T-helper 2 cell (primary cell): Measurements from ENCODE around the gene OR5AP2.
A peak's percentile ranks its signal among the peaks of the same experiment; 100 is the strongest.
"Not testable (repeated sequence)": the region's sequence is repeated elsewhere in the genome, so short reads cannot be mapped to it uniquely, and the experiment has no call there.

Experiments
- DNase-seq, 5 experiments: peaks; one replicate each; pipeline versions ENCODE4 v3.0.0 to v3.0.0-alpha.2; 2012 to 2022
- total RNA-seq, 2 donors: gene quantifications; one replicate each; lab custom pipeline; 2026; lab: John Stamatoyannopoulos, UW

The OR5AP2 gene
- total RNA-seq: 0 reads per million in 2 donors

- DNase-seq: no peak
Observed at GRCh38 chr11:56642339-56642738, at the start of gene OR5AP2. TSS of gene OR5AP2 (minus strand) at chr11:56642439. CDS start at chr11:56642439, 0 bp downstream.

- DNase-seq: not testable (repeated sequence)
Observed at GRCh38 chr11:56691179-56691578, 48.9 kb upstream of the OR5AP2 start.

GRCh38 chr11:56688554-56689100 lies 46.4 kb upstream of the OR5AP2 start:
- no peak for DNase-seq

GRCh38 chr11:56670984-56671383 lies 28.7 kb upstream of the OR5AP2 start:
- DNase-seq: no peak

GRCh38 chr11:56663386-56663785 lies 21.1 kb upstream of the OR5AP2 start, which contains the start of gene OR5AR1:
TSS of gene OR5AR1 (plus strand) at chr11:56663686. CDS start at chr11:56663686, 0 bp downstream.
- DNase-seq: no peak

- no peak for DNase-seq
Observed at GRCh38 chr11:56659755-56660154, 17.5 kb upstream of the OR5AP2 start.

- DNase-seq: no peak
Observed at GRCh38 chr11:56637500-56637899, 4.7 kb downstream of the OR5AP2 start.

- no peak for DNase-seq
Observed at GRCh38 chr11:56636861-56637260, 5.4 kb downstream of the OR5AP2 start.

GRCh38 chr11:56632329-56632728 lies 9.9 kb downstream of the OR5AP2 start:
- DNase-seq: no peak

GRCh38 chr11:56625946-56626345 lies 16.3 kb downstream of the OR5AP2 start:
- no peak for DNase-seq

GRCh38 chr11:56624661-56625110 lies 17.6 kb downstream of the OR5AP2 start:
- peak in 1 of 5 experiments; percentile 2 for DNase-seq

GRCh38 chr11:56611174-56611573 lies 31.1 kb downstream of the OR5AP2 start:
- no peak for DNase-seq

GRCh38 chr11:56592088-56592717 lies 50.0 kb downstream of the OR5AP2 start:
- DNase-seq: not testable (repeated sequence)
